ENCODE data around the gene VARS2.
"Not testable (repeated sequence)": the region's sequence is repeated elsewhere in the genome, so short reads cannot be mapped to it uniquely, and the experiment has no call there.

The VARS2 gene

DNA sequence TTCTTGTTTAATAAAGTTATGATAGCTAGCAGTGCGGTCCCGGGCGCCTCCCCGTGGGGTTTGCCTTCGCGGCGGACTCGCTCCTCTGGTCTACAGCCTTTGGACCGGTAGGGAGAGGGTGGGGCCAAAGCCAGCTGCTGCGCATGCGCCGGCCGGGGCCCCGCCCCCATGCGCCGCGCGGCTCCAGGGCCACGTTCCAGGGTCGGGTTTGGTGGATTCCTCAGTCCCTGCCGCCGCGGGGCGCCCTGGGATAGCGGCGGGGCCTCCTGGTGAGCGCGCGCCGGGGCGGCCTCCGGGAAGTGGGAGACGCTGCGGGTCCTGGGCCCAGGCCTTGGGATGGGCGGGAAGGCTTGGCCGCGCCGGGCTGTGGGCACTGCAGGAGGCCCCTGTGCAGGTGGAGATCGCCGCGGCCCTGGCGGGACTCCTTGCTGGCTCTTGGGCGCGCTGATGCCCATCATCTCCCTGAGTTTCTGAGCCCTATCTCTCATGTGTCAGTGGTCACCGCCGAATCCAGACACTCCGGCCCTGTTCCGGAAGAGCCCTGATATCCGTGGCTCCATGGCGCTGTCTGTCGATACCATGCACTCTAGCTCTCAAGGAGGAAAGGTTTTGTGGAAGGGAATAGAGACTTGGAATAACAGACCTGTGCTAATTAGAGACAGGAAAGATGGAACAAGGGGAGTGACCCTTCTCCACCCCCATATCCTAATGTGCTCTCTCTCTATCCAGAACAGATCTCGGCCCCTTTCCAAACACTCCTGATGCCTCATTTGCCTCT is at the start of gene VARS2:
Gene VARS2 (plus strand): TSS at position 163 of the 778 bp plus-strand sequence. CDS start 599 bp downstream, at position 762.
- peak; percentile 99 for DNase-seq (ENCODE audit: low spot score)

DNA sequence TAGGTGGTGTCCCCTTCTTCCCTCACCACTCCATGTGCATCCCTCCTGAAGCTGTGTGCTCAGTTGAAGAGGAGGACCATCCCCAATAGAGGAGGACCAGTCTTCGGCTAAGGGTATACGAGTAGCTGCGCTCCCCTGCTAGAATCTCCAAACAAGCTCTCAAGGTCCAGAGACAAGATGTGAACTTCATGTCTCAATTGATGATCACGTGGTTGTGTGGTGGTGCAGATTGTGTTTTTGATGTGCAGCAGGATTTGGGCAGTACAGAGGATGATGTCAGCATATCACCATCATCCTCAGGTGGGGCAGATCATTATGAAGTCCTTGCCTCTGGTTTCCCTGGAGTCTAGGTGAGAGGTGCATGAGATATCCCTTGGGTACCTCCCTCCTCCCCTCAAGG is 49.7 kb upstream of the VARS2 start:
- no peak for DNase-seq (ENCODE audit: low spot score)

DNA sequence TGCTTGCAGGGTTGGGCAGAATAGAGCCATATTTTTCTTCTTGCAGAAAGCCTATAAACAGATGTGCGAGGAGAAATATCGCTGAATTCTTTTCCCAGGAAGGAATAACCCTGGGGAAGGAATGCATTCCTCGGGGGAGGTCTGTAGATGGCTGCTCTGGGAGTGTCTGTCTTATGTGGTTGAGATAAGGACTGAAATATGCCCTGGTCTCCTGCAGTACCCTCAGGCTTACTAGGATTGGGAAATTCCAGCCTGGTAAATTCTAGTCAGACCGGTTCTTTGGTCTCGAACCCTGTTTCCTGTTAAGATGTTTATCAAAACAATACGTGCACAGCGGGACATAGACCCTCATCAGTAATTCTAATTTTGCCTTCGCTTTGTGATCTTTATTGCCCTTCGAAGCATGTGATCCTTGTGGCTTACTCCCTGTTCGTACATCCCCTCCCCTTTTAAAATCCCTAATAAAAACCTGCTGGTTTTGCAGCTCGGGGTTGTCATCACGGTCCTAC is 44.7 kb upstream of the VARS2 start:
- DNase-seq (ENCODE audit: low spot score): not testable (repeated sequence)

- no peak for DNase-seq (ENCODE audit: low spot score)
Measured at GRCh38 chr6:30870546-30870945, 43.5 kb upstream of the VARS2 start.

DNA sequence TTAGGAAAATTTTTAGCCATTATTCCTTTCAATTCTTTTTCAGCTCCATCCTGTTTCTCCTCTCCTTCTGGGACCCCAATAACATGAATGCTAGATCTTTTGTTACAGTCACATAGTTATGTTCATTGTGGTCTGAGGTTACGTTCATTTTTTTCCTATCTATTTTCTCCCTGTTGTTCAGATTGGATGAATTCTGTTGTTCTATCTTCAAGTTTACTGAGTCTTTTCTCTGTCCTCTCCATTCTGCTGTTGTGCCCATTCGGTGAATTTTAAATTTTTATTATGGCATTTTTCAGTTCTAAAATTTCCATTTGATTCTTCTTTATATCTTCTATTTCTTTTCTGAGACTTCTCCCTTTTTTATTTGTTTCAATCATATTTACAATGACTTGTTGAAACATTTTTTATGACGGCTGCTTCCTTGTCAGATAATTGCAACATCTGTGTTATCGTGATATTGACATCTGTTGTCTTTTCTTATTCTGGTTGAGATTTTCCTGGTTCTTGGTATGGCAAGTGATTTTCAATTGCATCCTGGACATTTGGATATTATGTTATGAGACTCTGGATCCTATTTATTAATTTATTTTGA is 42.4 kb upstream of the VARS2 start:
- DNase-seq (ENCODE audit: low spot score): no peak

- no peak for DNase-seq (ENCODE audit: low spot score)
Measured at GRCh38 chr6:30873137-30873640, 40.8 kb upstream of the VARS2 start.

GRCh38 chr6:30873795-30874194 is 40.2 kb upstream of the VARS2 start:
- not testable (repeated sequence) for DNase-seq (ENCODE audit: low spot score)

DNA sequence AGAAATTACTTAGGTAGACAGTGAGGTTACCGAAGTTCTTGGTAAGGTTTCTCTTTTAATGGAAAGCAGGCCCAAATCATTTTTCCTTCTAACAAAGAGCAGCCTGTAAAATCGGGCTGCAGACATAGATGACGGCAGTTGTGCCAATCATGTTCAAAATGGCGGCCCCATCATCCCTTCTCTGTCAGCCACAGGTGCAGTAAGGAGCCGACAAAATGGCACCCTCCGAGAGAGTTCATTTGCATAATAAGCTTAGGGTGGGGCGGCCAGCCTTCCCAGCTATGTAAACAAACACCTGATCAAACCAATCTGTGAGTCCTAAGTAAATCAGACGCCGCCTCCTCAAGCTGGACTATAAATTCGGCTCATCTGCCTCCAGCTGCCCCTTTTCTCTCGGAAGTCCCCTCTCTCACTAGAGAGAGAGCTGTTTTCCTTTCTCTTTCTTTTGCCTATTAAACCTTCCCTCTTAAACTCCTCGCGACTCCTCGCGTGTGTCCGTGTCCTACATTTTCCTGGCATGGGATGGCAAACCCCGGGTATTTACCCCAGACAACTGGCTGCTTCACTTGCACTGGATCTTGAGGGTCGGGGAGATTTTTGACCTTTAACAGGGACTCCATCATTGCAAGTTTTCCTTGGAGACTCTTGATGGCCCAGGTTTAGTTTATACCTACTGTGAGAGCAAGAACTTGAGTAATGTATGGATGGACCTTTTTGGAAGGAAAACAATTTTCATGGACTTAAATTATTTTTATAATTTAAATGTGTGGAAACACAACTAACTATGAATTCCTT is 38.6 kb upstream of the VARS2 start:
- no peak for DNase-seq (ENCODE audit: low spot score)

- no peak for DNase-seq (ENCODE audit: low spot score)
Measured at GRCh38 chr6:30876039-30876730, 37.9 kb upstream of the VARS2 start.

DNA sequence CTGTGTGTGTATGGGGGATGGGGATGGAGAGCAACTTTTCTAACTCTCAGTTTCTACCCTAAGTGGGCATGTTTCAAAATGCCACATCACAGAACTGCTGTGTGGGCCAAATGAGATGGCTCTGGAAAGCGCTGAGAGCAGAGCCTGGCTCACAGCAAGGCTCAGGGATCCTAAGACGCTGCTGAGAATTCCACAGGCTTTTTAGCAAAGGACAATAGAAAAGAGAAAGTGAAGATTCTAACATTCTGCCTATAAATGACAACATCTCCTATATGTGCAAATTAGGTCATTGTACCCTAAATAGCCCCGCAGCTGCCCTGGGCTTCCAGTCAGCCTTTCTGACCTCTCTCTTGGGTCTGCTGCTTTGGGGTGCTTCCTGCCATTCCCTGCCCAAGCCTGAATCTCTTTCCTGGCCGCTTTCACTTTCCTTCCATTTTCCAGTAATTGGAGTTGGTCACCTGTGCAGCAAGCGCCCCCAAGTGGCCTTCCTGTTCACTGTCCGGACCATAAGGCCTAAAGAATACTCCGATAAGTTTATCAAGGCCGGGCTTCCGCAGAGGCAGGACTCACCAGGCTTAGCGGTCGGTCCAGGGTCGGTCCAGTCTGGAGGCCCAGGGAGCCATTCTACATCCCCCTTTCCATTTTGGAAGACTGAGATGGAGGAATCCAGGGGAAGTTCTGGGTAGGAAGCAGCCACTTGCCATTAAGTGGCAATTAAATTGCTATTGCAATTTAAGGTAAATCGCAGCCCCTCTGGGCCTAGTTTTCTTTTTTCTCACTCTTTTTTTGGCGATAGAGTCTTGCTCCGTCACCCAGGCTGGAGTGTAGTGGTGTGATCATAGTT is 36.4 kb upstream of the VARS2 start:
- DNase-seq (ENCODE audit: low spot score): peak; percentile 90

DNA sequence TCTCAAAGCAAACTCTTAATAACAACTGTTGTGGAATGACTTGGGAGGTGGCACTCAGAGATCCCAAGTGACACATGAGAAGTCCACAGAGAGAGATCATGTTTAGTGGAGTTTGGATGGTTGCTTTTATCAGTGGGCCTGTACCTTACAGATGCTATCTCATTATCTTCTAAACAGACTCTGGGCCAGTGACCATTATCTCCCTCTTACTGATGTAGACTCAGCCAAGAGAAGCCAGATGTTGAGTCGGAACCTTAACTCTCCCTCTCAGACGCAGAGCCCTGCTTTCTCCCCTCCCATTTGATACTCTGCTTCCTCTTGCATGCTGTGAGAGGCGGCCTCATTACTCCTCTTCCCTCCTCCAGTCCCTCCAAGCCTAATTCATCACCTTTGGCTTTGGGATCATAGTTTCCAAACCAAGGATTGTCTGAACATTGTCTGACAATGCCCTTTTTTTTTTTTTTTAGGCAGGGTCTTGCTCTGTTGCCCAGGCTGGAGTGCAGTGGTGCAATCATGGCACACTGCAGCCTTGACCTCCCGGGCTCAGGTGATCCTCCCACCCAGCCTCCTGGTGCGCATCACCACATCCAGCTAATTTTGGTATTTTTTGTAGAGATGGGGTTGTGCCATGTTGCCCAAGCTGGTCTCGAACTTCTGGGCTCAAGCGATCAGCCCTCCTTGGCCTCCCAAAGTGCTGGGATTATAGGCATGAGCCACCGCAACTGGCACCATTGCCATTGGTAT is 34.2 kb upstream of the VARS2 start:
- no peak for DNase-seq (ENCODE audit: low spot score)

- no peak for DNase-seq (ENCODE audit: low spot score)
Measured at GRCh38 chr6:30880698-30881252, 33.3 kb upstream of the VARS2 start.

DNA sequence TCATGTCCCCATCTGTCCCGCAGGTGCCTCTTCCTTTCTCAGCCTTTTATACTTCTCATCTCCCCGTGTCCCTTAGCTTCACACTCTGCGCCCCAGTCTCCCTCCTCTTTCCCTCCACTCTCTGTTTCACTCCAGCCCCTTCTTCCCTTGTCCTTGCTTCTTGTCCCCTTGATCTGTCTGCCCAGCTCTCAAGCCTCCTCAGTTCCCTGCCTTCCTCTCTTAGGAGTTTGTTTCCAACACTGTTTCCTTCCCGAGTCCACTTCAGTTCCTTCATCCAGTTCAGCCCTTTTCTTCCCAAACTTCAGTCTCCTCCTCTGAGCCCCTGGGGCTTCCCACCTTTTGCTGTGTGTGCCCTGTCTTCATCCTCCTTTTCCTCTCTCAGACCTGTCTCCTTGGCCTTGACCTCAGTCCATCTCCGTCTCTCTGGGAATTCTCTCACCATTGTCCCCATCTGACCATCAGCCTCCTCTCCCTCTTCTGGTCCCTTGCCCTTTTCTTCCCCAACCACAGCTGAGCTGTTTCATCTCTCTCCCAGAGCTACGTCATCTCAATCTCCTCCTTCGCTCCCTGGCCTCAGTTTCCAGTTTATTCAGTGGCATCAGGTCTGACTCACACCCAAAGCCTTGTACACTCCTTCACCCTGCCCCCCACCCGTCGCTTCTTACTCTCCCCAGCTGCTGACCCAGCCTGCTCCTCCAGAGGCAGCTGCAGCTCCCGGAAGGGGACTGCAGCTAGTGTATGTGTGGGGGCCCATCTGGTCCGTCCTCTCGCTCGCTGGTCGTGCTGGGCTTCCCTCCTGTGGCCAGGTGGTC is 32.4 kb upstream of the VARS2 start:
- no peak for DNase-seq (ENCODE audit: low spot score)

DNA sequence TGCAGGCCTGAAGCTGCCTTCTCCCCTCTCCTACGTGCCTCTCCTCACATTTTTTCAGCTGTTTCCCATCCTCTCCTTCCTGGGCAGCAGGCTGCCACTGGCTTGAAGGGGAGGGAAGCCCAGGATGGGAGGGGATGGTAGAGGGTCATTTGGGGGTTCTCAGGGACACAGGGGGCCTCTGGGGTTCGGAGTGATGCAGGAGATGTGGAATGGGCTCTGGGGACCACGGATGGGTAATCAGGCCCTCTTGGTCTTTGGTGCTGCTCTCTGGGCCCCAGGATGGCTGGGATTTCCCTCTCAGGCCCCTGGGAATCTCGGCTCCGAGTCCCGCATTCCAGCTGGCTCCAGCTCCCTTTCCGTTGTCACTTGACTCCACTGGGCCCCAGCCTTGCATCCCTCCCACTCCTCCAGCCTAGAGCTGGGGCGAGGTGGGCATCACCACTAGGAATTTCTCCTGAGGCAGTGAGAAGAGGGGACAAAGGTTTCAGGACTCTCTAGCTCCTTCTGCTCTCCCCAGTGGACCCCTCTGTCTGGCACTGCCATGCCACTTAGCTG is 31.8 kb upstream of the VARS2 start:
- no peak for DNase-seq (ENCODE audit: low spot score)

DNA sequence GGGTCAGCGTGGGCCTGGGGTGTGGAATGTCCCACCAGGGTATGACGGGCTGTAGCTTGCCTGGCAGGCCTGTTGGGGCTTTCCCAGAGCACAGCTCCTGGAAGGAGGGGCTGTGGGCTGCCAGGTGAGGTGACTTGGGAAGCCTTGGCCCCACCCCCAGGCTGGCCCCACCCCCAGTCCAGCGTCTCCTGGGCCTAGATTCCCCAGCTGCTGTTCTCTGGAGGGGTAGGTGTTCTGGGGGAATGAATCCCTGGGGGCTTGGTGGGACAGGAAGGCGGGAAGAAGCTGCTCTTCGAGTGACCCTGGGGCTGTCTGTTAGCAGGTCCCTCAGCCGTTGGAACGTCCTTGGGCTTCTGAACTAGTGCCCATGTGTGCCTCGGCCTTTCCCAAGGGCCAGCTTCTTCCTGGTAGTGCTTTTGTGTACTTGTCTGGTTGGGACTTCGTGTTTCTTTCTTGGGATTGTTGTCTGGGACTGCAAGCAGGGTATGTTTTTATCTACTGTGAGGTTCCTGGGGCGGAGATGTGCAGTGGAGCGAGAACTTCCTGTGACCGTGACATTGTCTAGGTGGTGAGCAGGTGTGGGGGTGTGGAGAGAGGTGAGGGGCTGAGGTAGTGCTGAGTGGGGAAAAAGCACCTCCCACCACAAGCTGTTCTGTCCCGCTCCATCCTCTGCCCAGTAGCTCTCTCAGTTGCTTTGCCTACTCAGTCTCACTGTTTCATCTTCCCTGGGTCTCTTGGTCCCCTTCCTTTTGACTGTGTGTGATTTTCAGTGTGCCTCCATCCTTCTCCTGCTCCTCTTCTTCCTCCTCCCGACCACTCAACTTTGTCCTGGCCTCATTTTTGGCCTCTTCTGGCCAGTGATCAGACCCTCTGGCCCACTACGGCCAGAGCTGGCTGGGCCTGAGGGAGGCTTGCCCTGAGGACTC is 31.0 kb upstream of the VARS2 start:
- no peak for DNase-seq (ENCODE audit: low spot score)

DNA sequence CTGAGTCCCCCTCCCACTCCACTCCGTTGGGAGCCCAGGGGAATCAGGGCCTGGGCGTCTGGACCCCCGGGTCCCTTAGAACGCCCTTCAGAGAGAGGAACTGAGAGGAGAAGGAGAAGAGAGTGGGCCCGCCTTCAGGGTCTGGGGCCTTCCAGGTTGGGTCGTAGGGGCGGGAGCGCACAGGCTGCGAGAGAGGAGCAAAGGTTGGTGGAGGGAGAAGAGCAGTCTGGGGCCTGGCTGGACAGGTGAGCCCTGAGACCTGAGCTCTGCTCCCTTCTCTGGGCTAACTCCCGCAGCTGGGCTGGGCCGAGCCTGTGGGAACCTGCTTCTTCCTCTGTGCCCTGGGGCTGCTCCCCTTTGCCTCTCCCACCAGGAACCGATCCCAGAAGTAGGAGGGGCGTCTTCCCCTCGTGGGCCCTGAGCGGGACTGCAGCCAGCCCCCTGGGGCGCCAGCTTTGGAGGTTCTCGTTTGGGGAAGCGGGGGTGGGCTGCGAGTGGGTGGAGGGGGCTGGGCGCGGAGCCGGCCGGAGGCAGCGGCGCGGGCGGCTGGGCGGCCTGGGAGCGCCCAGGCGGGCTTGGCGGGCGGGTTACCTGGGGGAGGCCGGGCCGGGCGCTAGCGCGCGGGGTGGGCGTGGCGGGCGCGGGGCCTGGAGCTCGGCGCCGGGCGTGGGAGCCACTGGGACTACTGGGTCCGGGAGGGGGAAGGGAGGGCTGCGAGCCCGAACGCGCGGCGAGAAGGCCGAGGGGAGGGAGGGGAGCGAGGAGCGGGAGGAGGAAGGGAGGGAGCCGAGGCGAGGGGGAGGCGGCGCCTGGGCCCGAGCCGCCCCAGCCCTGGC is 30.1 kb upstream of the VARS2 start, which contains the start of gene DDR1:
Gene DDR1 (plus strand): TSS at position 835 of the 836 bp plus-strand sequence. CDS start 4,211 bp downstream, outside the sequence.
- peak; percentile 94 for DNase-seq (ENCODE audit: low spot score)

All from GM03348 (cell line).